Fibroblast of skin of back (primary cell): ENCODE data around the gene PATJ. TPM values are rescaled to one million over a fixed set of nuclear protein-coding genes. Genes with fewer than 3 reads are reported as not detected.
"Not testable (repeated sequence)": the region's sequence is repeated elsewhere in the genome, so short reads cannot be mapped to it uniquely, and the experiment has no call there.

Experiments used
- DNase-seq: peaks from one replicate; pipeline ENCODE4 v3.0.0-alpha.2; 2013
- polyA plus RNA-seq, 2 experiments: library from polyadenylated mRNA; unstranded; fragments of 120-200 nt; gene quantifications; one replicate each; pipeline ENCODE4 v1.2.1, GENCODE V29; 2013; ENCODE audit not compliant: insufficient read length in 2 of 2

The PATJ gene, protein sequence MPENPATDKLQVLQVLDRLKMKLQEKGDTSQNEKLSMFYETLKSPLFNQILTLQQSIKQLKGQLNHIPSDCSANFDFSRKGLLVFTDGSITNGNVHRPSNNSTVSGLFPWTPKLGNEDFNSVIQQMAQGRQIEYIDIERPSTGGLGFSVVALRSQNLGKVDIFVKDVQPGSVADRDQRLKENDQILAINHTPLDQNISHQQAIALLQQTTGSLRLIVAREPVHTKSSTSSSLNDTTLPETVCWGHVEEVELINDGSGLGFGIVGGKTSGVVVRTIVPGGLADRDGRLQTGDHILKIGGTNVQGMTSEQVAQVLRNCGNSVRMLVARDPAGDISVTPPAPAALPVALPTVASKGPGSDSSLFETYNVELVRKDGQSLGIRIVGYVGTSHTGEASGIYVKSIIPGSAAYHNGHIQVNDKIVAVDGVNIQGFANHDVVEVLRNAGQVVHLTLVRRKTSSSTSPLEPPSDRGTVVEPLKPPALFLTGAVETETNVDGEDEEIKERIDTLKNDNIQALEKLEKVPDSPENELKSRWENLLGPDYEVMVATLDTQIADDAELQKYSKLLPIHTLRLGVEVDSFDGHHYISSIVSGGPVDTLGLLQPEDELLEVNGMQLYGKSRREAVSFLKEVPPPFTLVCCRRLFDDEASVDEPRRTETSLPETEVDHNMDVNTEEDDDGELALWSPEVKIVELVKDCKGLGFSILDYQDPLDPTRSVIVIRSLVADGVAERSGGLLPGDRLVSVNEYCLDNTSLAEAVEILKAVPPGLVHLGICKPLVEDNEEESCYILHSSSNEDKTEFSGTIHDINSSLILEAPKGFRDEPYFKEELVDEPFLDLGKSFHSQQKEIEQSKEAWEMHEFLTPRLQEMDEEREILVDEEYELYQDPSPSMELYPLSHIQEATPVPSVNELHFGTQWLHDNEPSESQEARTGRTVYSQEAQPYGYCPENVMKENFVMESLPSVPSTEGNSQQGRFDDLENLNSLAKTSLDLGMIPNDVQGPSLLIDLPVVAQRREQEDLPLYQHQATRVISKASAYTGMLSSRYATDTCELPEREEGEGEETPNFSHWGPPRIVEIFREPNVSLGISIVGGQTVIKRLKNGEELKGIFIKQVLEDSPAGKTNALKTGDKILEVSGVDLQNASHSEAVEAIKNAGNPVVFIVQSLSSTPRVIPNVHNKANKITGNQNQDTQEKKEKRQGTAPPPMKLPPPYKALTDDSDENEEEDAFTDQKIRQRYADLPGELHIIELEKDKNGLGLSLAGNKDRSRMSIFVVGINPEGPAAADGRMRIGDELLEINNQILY (N-terminal part only)
- polyA plus RNA-seq (2013, experiment 1 of 2; ENCODE audit: insufficient read length) = 2.7 TPM
- polyA plus RNA-seq (2013, experiment 2 of 2; ENCODE audit: insufficient read length) = 4.8 TPM

DNA sequence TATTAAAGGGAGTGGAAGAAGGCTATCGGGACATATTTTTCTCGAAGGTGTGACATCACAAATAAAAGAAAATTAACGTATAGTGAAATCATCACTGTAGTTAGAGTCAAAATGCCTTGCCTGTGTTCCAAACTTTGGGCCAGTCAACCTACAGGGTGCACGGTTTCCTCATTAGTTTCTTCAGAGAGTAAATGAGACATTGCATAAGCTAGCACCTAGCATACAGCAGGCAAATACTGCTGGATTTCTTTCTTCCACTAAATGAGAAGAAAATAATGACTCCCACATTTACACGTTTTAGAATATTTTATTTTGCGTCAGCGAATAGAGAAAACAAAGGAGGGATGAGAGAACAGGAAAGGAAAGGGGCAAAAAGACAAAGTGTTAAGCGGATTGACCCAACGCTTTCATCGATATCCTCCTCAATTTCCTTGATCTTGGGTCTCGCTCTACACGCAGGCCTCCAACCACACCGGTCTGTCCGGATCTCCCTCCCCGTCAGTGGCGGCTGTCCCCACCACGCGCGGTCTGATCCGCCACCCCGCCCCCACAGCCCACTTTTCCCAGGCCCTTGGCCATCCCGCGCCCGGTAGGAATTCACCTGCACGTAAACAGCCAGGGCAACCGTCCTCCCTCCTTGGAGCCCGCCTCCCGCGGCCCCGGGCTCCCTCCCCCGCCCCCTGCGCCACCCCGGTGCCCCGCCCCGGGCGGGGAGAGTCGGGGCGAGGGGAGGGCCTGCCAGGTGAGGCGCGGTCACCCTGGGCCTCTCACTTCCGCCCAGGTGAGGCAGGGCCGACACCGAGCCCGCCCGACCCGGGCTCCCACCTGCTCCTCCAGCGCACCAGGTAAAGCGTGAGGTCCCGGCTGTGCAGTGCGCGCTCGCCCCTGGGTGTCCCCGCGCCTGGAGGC, at the start of gene PATJ:
PATJ (plus strand) TSS at position 770 of the 909 bp plus-strand sequence. CDS start 20,413 bp downstream, outside the sequence.
- peak; percentile 13 for DNase-seq

DNA sequence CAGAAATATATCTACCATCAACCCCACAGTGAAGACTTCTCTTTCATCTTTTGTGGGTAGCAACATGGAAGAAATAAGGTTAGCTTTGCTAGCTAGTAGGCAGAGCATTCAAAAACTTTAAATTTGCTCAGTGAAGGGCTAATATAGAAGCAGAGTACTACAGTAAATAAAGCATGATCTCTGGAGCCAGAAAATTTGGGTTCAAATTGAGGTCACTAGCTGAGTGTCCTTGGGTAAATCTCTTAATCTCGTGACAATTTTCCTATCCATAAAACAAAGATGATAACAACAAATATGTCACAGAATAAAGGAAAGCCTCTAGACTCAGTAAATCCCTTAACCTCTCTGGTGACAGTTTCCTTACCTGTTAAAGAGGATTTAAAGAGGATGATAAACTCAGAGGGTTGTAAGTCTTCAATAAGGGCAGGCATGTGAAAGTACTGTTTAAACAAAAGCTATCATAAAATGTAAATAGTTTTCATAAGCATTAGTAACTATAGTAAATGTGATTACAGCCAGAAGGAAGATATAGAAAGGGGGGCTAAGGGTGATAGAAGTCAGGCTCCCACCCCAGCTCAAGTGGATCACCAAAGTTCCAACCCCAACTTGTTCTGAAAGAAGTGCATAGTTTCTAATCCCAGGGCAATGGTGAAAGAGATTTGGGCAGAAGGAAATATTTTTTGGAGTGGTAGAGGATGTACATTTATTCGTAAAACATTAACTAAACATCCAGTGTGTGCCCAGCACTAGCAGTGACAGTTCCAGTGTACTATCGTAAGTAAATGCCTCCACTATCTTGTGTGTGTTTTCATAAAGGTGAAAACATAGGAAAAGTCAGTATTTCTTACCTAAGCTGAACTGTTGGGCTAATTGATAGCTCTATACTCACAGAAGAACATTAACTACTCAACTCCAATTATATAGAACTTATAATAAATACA, 42.1 kb upstream of the PATJ start:
- no peak for DNase-seq

DNA sequence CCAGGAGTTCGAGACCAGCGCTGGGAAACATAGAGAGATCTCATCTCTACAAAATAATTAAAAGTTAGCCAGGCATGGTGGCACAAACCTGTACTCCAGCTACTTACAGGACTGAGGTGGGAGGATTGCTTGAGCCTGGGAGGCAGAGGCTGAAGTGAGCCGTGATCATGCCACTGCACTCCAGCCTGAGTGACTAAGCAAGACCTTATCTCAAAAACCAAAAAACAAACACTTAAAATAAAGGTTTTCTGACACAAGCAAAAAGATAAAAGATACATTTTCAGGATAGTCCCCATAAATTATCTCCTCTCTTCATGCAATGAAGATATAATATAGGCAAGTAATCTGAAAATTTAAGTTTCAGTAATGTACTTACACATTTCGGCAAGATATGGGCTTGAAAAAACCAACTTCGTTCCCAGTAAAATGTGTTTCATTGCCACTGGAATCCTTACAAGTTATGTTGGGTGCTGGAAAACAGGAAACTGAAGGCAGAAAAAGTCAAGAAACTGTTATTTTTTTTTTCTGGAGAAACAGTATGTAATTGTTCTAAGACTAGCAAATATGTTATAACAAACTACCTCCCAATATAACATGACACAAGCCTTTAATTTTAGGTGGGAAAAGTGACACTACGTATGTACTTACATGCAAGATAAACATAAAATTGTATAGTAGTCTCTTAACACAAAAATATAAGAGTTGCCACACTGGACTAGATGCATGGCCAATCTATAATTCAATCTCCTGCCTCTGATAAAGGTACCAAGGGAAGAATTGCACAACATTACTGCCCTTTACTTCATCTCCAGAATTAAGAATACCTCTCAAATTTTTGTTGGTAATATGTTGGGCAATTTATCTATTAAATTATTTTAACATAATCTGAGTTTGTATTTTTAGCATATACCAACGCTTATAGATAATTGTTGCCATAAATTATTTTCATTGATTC, 33.0 kb upstream of the PATJ start:
- DNase-seq = no peak

DNA sequence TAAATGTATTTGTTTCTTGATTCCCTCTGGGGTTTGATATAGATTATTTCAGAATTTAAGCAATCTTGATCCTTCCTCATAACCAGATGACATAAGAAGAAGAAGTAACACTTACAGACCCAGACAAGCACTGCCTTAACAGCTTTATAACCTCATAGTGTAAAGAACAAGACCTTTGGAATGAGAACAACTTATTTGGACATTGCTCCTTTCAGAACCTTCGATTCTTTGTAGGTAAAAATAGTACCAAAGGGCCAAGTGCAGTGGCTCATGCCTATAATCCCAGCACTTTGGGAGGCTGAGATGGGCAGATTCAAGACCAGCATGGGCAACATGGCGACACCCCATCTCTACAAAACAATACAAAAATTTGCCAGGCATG, 32.4 kb upstream of the PATJ start:
- no peak for DNase-seq

DNA sequence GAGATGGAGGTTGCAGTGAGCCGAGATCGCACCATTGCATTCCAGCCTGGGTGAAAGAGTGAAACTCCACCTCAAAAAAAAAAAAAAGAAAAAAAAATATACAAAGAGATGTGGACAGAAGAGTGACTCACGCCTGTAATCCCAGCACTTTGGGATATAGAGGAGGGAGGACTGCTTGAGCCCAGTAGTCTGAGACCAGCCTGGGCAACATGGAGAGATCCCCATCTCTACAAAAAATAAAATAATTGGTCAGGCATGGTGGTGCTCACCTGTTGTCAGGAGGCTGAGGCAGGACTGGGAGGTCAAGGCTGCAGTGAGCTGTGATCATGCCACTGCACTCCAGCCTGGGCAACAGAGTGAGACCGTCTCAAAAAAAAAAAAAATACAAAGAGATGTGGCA, 31.0 kb upstream of the PATJ start:
- DNase-seq = peak; percentile 65

DNA sequence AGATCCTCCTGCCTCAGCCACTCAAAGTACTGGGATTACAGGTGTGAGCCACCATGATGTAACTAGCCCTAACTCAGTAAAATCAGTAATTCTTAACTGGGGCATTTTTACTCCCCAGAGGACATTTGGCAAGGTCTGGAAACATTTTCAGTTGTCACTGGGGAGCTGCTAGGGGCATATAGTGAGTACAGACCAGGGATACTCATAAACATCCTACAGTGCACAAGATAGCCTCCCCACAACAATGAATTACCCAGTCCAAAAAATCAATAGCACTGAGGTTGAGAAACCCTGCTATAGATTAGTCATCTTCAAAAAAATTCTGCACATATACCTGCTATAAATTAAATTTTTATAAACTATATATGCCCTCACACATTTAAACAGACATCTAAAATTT, 30.3 kb upstream of the PATJ start:
- no peak for DNase-seq

DNA sequence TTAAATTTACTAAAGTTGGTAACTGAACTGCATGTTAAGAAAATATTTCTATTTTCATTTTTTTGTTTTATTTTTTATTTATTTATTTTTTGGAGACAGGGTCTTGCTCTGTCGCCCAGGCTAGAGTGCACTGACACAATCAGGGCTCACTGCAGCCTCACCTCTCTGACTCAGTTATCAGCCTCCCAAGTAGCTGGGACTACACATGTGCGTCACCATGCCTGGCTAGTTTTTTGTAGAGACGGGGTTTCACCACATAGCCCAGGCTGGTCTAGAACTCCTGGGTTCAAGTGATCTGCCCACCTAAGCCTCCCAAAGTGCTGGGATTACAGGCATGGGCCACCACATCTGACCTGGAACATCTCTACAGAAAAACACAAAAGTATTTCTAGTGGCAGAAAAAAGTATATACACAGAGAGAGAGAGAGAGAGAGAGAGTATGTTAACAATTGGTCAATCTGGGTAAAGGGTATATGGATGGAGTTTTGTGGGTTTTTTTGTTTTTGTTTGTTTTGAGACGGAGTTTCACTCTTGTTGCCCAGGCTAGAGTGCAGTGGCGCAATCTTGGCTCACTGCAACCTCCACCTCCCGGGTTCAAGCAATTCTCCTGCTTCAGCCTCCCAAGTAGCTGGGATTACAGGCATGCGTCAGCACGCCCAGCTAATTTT, 23.1 kb upstream of the PATJ start:
- not testable (repeated sequence) for DNase-seq

DNA sequence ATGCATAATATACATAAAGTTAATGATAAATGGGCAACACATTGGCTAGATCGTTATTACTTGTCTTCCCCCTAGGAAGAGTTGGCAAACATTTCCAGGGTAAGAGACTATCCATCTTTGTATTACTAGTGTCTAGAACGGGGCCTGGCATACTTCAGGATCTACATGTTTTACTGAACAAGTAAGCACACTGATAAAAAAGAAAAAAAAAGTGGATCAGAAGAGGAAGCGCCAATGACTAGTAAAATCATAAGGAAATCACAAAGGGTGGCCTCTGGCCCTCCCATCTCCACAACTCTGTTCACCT, 17.8 kb upstream of the PATJ start:
- no peak for DNase-seq

DNA sequence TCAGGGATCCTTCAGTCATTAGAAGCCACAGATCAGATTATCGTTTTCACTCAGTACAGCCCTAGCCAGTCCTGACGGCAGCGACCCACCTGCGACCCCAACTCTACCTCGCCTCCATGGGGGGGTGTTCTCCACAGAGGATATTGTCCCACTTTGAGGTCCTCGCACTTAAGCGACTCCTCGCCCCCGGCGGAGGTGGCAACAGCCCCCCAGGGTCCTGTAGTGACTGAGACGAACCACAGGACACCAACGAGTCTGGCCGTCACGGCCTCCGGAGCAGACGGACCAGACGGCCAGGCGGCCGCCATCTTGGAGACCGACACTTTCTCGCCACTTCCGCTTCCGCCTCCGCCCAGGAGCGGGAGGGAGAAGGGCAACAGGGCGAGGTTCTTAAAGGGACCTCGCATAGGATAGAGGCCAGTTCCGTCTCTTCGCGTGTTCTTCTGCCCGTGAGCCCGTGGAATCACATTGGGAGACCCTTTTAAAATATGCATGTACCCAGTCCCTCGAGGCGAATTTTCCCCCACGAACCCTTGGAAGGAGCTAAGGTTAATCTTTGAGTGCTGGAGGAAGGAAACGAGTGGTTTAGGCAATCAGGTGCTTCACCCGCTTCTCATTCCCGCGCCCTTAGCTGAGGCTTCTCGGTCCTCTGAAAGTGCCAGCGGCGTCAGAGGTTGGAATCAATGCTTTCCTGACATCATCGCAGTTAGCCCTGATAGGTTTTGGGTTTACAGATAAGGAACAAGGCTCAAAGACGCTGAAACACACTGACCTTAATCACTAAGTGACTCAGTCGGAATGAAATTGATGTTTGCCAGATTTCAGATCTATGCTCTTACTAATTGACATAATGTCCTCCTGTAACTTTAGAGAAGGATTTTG, 17.2 kb upstream of the PATJ start, which contains the start of gene TM2D1:
TM2D1 (minus strand) TSS at position 329 of the 882 bp plus-strand sequence; CDS start at position 308, 21 bp downstream.
- DNase-seq = peak; percentile 91

DNA sequence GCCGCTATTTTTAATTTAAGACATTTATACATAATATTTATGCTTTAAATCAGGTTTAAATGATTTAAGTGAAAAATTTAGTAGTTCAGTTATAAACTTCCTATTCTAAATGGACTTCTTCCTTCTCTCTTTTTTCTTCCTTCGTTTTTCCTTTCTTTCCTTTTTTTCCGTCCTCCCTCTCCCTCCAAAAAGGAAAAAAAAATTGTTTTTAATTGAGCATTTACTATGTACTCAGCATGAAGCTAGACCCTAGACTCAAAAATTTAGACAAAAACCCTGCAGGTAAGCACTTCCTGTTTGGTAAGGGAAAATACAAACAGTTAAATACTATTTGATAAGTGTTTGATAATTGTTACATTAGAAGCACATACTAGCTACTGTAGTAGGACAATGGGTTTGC, 14.7 kb upstream of the PATJ start:
- no peak for DNase-seq

DNA sequence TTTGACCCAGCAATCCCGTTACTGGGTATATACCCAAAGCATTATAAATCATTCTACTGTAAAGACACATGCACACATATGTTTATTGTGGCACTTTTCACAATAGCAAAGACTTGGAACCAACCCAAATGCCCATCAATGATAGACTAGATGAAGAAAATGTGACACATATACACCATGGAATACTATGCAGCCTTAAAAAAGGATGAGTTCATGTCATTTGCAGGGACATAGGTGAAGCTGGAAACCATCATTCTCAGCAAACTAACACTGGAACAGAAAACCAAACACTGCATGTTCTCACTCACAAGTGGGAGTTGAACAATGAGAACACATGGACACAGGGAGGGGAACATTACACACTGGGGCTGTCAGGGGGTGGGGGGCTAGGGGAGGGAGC, 11.6 kb upstream of the PATJ start:
- not testable (repeated sequence) for DNase-seq

DNA sequence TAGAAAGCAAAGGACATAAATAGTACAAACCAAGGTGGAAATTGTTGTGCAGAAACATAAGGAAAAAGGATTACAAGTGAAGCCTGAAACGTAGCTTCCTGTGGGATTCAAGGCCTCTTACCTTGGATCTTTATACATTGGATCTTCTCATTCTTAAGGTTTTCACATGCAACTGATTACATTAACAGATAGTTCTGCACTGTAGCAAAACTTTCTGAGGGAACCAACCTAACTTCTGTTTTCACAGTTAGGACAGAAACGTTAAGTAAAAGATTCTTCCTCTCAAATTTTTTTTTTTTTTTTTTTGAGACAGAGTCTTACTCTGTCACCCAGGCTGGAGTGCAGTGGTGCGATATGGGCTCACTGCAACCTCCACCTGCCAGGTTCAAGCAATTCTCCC, 9.6 kb upstream of the PATJ start:
- DNase-seq = no peak

DNA sequence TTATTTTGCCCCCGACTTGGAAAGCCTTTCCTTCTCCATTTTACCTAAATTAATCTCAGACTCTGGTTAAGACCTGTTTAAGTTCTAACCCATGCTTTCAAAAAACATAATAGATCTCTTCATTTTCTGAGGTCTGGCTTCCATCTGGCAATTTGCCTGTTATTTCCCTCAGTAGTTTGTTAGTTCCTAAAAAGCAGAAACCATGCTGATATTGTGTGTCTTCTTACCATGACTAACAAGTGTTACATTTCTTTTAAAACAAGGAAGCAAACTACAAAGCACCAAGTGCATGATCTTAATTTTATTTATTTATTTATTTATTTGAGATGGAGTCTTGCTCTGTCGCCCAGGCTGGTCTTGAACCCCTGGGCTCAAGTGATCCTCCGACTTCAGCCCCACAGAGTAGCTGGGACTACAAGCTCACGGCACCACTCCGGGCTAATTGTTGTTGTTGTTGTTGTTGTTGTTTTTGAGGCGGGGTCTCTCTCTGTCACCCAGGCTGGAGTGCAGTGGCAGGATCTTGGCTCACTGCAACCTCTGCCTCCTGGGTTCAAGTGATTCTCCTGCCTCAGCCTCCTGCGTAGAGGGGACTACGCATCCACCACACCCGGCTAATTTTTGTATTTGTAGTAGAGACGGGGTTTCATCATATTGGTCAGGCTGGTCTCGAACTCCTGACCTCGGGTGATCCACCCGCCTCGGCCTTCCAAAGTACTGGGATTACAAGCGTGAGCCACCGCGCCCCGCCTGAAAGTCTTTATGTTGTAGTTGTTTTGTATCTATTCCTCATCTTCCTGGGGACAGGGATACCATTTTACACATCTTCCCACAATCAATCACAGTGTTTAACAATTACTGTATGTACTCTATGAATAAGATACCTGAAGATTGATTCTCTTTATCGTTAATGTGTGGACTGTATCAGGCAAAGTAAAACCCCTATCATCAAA, 1.3 kb upstream of the PATJ start:
- DNase-seq = no peak

DNA sequence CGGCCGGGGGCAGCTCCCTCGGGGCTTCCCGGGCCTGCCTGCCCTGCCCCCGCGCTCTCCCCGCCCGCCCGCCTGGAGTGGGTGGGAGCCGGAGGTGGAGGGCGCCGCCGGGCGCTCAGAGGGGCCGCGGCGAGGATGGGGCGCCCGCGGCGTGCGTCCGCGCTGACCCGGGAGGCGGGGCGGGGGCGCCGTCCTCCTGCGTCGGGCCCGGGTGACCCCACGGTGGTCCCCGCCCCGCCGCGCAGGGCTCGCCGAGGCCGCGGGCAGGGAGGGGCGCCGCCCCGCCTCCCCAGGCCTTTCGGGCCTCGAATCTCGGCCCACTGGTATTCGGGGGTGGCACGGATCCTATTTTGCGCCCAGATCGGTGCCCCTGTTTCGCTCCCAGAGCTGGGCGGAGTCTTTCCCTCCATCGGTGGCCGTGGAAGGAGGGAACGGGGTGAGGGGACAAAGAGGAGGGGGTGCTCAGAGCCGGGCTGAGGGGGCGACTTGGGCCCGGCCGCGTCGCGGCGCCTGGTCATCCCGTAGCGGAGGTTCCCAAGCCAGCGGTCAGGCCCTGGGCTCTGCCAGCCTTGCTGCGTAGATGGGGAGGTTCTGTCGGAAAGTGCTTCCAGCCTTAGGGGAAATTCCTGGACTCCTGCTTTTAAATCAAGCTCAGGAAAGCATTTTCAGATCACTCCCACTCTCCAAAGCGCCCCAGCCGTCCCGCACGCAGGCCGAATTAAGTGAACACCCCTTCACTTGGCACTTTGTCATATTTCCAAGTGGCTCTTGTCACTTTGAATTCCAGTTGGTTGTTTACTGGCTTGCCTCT, 545 bp downstream of the PATJ start:
- peak; percentile 43 for DNase-seq

DNA sequence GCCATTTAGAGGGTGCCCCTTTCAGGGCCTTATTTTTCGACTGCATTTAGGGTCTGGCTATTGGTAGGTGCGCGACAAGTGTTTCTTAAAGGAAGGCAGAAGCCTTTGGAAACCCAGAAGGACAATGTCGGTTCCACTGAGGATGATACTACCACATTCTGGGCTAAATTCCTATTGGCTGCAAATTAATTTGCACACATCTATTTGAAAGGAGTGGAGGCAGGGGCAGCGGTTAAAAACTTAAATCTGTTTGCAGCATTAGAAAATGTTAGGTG, 1.1 kb downstream of the PATJ start:
- DNase-seq = no peak
